ENCODE measurements around the gene PNPLA3. TPM values are rescaled to one million over a fixed set of nuclear protein-coding genes. Genes with fewer than 3 reads are reported as not detected.

Gene PNPLA3
- total RNA-seq, 2 experiments from 2014 or later, result 0.58 to 0.70 TPM

DNA sequence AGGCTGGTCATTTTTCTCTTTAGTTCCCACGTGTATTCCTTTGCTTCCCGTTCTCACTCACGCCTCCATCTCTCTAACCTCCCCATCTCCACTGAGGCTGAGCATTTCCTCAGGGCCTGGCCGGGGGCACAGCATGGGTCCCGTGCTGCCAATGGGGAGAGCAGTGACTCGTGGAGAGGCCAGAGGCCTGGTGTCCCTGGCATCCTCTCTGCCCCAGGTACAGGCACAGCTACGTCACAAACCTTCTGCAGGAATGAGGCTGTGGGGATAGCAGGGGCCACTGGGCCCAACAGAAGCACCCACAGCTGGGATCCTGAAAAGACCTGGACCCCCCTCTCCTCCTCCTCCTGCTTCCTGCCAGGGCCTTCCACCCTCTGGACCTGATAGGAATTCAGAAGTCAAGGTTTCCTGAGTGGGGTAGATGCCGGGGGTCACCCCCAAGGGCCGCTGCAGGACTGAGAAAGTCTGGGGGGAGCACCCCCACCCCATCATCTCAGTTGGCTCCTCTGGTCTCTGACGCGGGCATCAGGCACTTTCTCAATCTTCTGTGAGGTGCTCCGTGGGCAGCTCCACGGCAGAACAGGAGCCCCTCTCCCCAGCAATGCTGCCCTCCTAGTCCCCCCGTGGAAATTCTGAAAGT, 43.6 kb upstream of the PNPLA3 start:
- no peaks in the 10 kb centered on the region for H3K36me3 Mint-ChIP-seq (ENCODE audit: low read depth)
- POLR2A ChIA-PET, result no interaction called here

DNA sequence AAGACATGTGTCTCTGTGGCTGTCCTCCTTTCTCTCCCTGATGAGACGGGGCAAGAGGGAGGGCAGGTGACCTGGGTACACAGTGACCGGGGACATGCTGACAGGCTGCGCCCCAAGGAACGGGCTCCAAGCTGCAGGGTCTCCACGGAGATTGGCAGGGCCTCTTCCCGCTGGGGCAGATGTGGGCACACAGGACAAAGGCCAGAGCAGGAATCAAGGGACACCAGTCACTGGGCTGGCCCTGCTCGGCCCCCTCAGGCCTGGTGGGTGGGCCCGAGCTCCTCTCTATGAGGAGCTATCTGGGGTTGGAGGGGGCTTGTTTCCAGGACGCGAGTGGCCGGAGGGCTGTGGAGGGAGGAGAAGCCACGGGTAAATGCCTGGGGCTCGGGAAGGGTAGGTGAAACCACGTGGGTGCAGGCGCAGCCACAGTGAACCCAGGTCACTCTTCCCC, 43.0 kb upstream of the PNPLA3 start:
- H3K4me3 Mint-ChIP-seq, result no peak overlapping the region

More for the DNA sequence above, 43.6 kb upstream of the PNPLA3 start:
- ATAC-seq (no peak), DNase-seq (no peak)
- TF ChIP-seq, protein P1, sequence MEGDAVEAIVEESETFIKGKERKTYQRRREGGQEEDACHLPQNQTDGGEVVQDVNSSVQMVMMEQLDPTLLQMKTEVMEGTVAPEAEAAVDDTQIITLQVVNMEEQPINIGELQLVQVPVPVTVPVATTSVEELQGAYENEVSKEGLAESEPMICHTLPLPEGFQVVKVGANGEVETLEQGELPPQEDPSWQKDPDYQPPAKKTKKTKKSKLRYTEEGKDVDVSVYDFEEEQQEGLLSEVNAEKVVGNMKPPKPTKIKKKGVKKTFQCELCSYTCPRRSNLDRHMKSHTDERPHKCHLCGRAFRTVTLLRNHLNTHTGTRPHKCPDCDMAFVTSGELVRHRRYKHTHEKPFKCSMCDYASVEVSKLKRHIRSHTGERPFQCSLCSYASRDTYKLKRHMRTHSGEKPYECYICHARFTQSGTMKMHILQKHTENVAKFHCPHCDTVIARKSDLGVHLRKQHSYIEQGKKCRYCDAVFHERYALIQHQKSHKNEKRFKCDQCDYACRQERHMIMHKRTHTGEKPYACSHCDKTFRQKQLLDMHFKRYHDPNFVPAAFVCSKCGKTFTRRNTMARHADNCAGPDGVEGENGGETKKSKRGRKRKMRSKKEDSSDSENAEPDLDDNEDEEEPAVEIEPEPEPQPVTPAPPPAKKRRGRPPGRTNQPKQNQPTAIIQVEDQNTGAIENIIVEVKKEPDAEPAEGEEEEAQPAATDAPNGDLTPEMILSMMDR (IDR thresholded peaks at IDR 0.05), result no peak
- intact Hi-C loops (cut with micrococcal nuclease), result no loop called here
- CTCF ChIA-PET, result no interaction called here
- Mint-ChIP-seq H3K27me3 (peaks cover 6% of the 10 kb centered on the region), H3K9me3 (no peaks in the 10 kb centered on the region), H3K4me3 (no peak overlapping the region), H3K27ac (no peak overlapping the region), H3K4me1 (ENCODE audit: low read depth) (no peaks in the 10 kb centered on the region)

DNA sequence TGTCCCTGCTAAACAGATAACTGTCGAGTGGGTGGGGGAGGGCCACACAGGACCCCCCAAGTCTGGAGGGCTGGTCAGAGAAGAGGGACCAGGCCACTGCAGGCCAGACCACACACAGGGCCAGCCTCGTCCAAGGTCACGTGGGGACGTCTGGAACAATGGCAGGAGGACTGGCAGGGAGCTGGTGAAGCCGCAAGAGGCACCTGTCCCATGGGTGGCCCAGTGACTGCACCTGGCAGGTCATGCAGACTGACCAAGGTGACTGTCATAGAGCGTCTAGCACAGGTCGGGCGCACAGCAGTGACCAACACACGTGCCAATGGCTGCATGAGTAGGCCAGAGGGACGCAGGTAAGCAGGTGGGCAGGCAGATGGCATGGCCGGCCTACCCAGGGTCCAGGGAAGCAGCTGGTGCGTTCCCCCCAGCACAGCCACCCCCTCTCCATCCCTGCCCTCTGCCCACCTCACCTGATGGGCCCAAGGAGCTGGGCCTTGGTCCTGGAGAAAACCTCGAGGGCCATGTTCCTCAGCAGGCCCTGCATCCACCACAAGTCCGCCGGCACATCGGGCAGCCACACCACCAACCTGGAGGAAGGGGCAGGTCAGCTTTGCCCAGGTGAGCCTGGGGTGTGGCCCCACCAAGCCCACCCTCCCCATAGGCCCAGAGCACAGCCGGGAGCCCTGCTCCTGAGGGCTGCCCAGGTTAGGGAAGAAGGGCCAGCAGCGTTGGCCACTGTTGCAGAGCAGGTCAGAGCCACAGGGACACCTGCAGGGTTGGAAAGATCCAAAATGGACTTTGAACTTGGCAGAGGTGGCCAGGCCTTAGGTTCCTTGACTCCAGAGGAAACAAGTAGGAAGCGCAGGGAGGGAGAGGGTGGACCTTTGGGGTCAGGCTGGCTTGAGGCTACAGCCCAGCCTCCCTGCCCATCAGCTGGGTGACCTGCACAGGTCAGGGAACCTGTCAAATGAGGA, 42.2 kb upstream of the PNPLA3 start:
- no peak overlapping the region for H3K27ac Mint-ChIP-seq
- no peaks in the 10 kb centered on the region for H3K9me3 Mint-ChIP-seq
- peaks cover 6% of the 10 kb centered on the region for H3K27me3 Mint-ChIP-seq
- TF ChIP-seq, protein P1 (IDR thresholded peaks at IDR 0.05), result no peak
- intact Hi-C loops (cut with micrococcal nuclease), result no loop called here
- DNase-seq, result no peak
- H3K36me3 Mint-ChIP-seq (ENCODE audit: low read depth), result no peaks in the 10 kb centered on the region
- CTCF ChIA-PET, result no interaction called here
- H3K4me1 Mint-ChIP-seq (ENCODE audit: low read depth), result no peaks in the 10 kb centered on the region
- H3K4me3 Mint-ChIP-seq, result no peak overlapping the region
- ATAC-seq, result no peak
- POLR2A ChIA-PET, result no interaction called here

More for the DNA sequence above, 43.0 kb upstream of the PNPLA3 start:
- Mint-ChIP-seq H3K4me1 (ENCODE audit: low read depth) (no peaks in the 10 kb centered on the region), H3K9me3 (no peaks in the 10 kb centered on the region), H3K27ac (no peak overlapping the region), H3K36me3 (ENCODE audit: low read depth) (no peaks in the 10 kb centered on the region), H3K27me3 (peaks cover 8% of the 10 kb centered on the region)
- ATAC-seq (no peak), DNase-seq (no peak)
- intact Hi-C loops (cut with micrococcal nuclease), result no loop called here
- TF ChIP-seq, protein P1 (IDR thresholded peaks at IDR 0.05), result no peak
- CTCF ChIA-PET, result no interaction called here
- POLR2A ChIA-PET, result no interaction called here

DNA sequence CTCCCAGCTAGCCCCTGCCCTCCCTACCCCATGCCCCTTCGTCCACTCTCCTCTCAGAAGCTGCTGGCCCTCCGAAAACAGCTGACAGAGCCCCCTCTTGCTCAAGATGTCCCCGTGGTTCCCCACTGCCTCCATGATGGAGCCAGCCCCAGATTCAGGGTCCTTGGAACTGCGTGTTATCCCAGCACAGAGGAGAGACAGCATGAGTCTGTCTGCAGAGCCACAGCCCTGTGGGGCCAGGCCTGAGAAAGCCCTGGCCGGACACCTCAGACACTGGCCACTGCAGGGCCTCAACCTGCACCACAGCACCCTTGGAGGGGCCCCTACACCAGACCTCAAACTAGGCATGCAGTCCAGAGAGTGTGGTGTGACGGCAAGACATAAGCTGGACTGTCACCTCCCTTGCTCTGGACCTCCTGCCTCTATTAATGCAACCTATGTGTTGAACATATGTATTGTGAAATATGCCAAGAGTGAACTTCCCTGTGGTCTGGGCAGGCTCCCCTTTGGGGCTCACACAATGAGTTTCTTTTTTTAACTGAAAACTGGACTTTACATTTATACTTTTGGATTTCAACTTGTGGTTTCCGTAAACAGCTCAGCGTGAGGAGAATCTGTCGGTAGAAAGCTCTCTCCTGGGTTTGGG, 41.4 kb upstream of the PNPLA3 start:
- Mint-ChIP-seq H3K27ac (no peak overlapping the region), H3K36me3 (ENCODE audit: low read depth) (no peaks in the 10 kb centered on the region), H3K4me3 (no peak overlapping the region), H3K27me3 (peaks cover 8% of the 10 kb centered on the region), H3K4me1 (ENCODE audit: low read depth) (no peaks in the 10 kb centered on the region), H3K9me3 (no peaks in the 10 kb centered on the region)
- ATAC-seq, result no peak
- TF ChIP-seq, protein P1 (IDR thresholded peaks at IDR 0.05), result no peak
- CTCF ChIA-PET, result interaction anchor here (0.8 to 2.3 kb wide), 27 partner anchors 8 to 744 kb away, joined by 3 to 33 read pairs (median 4); partner anchors contain the start of genes EFCAB6 and PNPLA3
- intact Hi-C loops (cut with micrococcal nuclease), result no loop called here
- DNase-seq, result no peak
- POLR2A ChIA-PET, result no interaction called here
